GM13977 (cell line): ENCODE measurements around the gene TGOLN2.

Source experiments
- DNase-seq: peaks from one replicate; pipeline ENCODE4 v3.0.0; 2012; ENCODE audit warnings: low spot score
- in situ Hi-C: fragments of 300-500 bp; cut with MboI; formaldehyde crosslinking; loops from one replicate; pipeline ENCODE4 v1.12.0; 2022; ENCODE audit warnings: low sequenced_read_pairs, low pct_unique_long_range_greater_than_20kb, mixed read lengths, inconsistent platforms; ENCODE audit not compliant: unreplicated experiment
- TF ChIP-seq, protein P1 (sequence below): IDR thresholded peaks from 2 replicates; pipeline ENCODE4 v1.5.1; 2012; ENCODE audit warnings: mild to moderate bottlenecking, control low read depth; ENCODE audit not compliant: insufficient read depth; ENCODE audit errors: extremely low read depth, missing control alignments

TGOLN2 gene

DNA sequence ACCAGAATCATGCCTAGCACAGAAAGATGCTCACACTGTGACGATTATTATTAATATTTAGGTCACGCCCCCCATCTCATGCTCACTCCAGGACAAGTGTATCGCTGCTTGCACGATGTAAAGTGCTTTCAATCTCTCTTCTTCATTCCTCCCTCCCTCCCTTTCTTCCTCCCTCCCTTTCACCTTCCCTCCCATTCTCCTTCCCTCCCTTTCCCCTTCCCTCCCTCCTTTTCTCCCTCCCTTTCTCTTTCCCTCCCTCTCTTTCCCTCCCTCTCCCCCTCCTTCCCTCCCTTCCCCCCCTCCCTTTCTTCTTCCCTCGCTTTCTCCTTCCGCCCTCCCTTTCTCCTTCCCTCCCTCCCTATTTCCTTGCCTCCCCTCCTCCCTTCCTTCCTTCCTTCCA is 19.6 kb downstream of the TGOLN2 start:
- TF ChIP-seq, protein P1, sequence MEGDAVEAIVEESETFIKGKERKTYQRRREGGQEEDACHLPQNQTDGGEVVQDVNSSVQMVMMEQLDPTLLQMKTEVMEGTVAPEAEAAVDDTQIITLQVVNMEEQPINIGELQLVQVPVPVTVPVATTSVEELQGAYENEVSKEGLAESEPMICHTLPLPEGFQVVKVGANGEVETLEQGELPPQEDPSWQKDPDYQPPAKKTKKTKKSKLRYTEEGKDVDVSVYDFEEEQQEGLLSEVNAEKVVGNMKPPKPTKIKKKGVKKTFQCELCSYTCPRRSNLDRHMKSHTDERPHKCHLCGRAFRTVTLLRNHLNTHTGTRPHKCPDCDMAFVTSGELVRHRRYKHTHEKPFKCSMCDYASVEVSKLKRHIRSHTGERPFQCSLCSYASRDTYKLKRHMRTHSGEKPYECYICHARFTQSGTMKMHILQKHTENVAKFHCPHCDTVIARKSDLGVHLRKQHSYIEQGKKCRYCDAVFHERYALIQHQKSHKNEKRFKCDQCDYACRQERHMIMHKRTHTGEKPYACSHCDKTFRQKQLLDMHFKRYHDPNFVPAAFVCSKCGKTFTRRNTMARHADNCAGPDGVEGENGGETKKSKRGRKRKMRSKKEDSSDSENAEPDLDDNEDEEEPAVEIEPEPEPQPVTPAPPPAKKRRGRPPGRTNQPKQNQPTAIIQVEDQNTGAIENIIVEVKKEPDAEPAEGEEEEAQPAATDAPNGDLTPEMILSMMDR, result no peak
- in situ Hi-C loops, result no loop called here
- DNase-seq, result no peak

DNA sequence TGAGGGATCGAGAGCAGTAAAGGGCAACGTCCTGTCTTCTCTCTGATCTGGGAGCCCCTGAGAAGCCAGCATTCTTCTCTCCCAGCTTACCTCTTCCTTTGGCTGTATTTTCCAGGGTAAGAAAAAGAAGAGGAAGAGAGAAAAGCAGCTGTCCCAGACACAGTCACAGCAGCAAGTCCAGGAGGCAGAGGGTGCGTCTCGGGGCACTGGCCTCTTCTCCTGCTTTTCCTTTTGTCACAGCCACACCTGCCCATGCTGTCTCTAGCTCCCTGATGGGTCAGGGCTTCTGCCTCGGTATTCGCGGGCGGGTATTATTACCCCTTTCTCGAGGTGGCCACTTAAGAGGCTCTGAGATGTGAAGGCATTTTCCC is 20.3 kb downstream of the TGOLN2 start:
- in situ Hi-C loops, result no loop called here
- TF ChIP-seq, protein P1, result no peak
- DNase-seq, result no peak

DNA sequence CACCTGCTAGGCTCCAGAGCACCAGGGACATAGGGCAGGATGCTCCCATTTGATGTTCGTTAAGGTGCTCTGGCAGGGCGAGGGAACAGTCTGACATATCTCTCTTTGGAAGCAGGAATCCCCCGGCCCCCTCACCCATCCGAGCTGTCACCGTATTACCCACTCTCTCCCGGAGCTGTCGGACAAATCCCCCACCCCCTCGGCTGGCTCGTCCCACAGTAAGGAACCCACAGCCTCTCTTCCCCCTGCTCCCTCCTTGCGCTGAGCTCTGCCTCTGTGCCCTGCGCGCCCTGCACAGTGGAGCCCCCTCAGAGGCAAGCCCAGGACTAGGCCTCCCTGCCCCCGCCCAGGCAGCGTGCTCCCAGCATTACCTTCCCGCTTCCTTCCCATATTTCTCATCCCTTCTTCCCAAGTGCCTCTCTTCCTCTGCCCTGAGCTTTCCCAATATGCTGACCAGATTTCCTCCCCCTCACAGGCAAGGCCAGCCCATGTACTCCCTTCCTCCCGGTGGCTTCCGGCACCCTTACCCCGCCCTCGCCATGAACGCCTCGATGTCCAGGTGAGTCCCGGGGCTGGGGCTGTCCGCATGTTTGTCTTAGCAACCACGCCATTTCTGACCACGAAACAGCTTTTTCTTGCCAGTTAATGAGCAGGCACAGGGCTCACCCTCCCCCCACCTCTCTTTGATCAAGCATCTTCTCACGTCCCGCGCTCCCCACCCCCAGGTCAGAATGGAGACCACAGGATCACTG is 23.8 kb downstream of the TGOLN2 start:
- in situ Hi-C loops, result no loop called here
- DNase-seq, result no peak

DNA sequence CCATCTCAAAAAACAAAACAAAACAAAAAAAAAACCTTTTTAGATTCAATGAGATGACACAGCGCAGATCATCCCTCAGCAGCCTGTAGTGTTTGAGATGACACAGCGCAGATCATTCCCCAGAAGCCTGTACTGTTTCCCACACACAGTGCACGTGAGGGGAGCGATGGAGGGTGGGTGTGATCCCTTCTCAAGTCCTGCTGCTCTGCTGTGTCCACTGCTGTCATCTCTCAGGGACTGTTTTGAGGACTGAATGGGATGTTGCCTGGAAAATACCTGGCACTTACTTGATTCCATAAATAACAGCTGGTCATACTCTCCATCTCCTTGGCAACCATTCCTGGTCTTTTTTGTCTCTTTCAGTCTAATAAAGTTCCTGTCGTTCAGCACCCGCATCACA is 25.7 kb downstream of the TGOLN2 start:
- TF ChIP-seq, protein P1, result no peak
- in situ Hi-C loops, result no loop called here
- no peak for DNase-seq

More for the DNA sequence above, 23.8 kb downstream of the TGOLN2 start:
- TF ChIP-seq, protein P1, result no peak

DNA sequence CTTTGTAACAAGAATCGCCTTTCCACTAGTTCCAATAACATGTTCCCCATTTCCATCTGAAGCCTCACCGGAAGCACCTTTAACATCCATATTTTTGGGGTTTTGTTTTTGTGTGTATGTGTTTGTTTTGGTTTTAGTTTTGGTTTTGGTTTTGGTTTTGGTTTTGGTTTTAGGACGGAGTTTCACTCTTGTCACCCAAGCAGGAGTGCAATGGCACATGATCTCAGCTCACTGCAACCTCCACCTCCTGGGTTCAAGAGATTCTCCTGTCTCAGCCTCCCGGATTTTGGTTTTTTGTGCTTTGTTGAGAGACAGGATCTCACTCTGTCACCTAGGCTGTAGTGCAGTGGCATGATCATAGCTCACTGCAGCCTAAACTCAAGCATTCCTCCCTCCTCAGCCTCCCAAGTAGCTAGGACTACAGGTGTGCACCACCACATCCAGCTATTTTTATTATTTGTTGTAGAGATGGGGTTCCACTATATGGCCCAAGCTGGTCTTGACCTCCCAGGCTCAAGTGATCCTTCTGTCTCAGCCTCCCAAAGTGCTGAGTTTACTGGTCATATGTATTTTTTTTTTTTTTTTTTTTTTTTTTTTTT is 36.3 kb downstream of the TGOLN2 start:
- TF ChIP-seq, protein P1, result no peak
- in situ Hi-C loops, result loop anchor here (25.0 kb wide), 3 partner anchors 229 to 804 kb away; partner anchors contain the start of gene TMSB10
- no peak for DNase-seq

DNA sequence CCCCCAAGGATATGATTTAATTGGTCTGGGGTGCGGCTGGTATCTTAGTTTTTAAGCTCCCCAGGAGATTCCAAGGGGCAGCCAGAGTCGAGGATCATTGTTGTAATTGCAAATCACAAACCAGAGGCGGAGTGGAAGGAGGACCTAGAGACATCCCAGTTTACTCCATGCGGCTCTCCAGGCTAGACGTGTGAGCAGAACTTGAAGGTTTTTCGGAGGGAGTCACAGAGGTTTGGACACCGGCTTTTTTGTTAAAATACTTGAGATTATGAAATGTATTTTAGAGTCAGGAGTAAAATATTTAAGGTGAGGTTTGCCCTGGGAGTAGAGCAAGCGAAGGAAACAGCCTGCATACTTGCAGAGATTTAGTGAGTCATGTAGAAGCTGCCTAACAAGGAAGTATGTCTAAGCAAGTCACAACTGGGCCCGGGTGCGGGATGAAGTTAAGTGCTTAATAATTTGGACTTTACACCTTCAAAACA is 39.5 kb downstream of the TGOLN2 start:
- TF ChIP-seq, protein P1, result no peak
- no peak for DNase-seq
- in situ Hi-C loops, result loop anchor here (25.0 kb wide), 3 partner anchors 226 to 801 kb away; partner anchors contain the start of gene TMSB10
